GM21723 (cell line): ENCODE measurements around the gene DHX29.
A peak's percentile ranks its signal among the peaks of the same experiment; 100 is the strongest.

Experiments
- ATAC-seq: cut with Tn5 transposase; IDR thresholded peaks from one replicate; pipeline ENCODE4 v1.9.1; 2021; ENCODE audit warnings: mild to moderate bottlenecking, moderate library complexity; ENCODE audit not compliant: unreplicated experiment

DHX29 gene

DNA sequence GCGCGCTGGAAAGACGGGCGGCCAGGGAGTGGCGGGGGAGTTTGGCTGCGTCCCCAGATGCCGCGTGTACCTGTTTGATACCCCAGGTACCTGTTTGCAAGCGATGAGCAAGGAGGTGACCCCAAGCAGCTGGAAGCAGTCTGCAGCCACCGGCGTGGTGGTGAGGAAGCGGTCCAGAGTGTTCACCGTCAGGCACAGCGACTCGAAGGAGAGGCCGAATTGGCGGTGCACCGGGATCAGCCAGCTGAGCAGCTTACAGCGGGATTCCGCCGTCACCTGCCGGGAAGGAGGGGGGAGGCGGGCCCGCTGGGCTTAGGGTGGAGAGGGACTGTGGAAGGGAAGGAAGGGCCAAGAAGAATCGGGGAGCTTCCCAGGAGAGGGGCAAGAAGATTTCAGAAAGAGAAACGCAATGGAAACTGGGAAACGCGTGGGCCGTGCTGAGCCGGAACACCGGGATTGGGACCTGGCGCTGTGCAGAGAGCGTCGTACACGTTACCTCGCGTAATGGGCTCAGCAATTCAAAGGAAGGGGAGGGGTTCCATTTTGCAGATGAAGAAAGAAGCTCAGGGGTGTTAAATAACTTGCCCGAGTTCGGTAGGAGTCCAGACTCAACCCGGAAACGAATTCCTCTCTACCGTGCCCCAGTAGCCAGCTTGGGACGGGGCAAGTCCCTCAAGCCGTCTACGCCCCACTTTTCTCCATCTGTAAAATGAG lies 75.1 kb downstream of the DHX29 start:
- ATAC-seq: peak; percentile 22

DNA sequence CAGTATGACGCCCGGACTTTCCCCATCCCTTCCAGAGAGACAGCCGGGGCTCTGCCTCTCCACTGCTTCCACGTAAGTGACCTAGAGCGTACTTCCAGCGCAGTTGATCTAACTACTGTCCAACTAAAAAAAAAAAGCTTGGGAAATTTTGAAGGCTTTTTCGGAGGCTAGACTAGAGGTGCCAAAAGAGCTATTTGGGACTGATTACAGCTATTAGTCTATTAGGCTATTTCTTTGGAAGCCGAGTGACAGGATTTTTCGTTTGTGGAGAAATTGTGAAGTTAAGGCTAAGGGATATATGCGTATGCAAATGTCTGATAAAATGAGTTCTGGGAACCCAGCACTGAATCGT lies 75.6 kb downstream of the DHX29 start:
- no peak for ATAC-seq

DNA sequence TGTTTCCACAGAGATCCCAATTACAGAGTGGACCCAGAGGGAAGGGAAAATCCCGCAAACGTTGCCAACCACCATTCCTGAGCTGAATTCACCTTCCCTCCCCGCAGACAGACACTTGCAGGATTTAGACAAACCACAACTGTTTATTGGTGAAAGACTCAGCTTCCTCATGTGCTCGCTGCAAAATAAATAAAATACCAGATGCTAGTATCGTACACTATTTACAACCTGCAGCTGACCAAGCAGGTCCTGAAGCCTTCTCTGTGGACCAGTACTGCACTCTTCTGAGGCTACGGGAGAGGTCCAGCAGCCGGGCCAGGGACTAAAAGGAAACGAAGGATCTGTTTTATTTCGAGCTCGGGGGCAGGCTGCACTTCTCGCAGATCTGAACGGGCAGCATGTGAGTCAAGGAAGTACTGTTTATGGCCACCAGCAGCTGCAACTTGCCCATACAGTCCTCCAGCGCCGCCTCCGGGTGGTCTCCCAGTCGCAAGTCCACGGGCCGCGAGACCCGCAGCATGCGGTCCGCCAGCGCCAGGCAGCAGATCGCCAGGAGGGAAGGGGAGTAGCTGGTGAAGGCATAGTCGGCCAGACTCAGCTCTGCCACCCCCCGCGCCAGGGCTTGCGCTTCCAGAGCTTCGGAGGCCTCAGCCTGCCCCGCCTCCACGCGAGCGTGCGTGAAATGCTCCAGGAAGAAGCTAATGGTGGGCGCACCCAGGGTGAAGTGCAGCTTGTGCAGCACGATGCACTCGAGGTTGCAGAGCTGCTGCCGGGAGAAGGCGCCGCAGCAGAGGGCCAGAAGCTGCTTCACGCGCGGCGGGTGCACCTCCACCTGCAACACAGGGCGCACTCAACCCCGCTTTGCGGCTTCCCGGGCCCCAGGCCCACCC lies 76.2 kb downstream of the DHX29 start:
- no peak for ATAC-seq

DNA sequence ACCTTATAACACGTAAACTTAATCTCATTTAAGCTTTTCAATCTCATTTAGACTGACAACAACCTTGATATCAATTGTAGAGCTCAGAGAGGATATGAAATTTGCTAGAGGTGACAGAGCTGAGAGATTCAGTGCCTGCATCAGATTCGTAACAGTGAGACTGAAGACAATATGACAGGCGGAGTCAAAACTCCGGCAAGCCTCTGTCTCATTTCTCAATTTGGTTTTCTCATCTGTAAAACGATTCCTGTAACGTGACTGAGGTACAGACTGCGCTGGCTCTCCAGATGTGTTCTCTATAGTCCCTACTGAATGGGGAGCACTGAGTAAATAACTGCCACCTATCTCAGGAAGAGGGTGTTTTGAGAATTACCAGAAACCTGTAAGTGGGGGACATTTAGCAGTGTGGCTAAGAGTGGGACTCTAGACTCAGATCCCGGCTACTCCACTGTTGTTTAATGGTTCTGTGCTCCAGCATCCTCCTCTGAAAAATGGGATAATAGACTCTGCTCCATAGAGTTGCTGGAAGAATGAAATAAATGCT lies 77.3 kb downstream of the DHX29 start:
- no peak for ATAC-seq

DNA sequence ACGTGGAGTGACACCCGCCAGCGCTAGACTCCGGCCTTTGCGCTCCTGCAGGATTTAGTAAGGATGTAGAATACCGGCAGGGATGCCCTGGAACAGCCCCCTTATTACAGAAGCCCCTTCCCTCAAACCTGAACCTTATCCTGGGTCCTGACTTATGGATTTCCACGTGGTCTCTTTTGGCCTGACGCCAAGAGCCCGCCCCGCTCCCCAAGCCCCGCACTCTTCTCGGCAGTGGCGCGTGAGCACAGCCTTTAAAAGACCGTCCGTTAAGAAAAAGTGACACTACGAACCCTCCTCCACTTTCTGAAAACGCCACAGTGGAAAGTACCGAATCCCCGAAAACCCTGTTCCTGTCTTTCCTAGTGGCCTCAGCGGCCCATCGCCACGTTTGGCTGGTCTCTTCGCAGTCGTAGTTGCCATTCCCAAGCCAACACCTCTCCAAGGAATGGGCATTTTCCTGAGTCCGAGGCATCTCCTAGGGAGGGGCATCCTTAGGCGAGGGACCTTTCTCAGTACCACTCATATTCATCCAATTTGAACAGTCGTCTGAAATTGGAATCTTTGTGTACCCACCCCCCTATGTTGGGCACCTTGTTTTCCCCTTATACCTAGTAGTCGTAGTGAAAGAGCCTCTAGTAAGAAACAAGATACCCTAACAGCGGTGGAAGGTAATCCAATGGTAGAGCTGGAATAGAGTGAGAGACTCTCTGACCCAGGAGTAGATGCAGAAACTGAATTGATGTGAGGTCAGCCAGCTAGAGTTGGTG lies 79.6 kb downstream of the DHX29 start:
- no peak for ATAC-seq

DNA sequence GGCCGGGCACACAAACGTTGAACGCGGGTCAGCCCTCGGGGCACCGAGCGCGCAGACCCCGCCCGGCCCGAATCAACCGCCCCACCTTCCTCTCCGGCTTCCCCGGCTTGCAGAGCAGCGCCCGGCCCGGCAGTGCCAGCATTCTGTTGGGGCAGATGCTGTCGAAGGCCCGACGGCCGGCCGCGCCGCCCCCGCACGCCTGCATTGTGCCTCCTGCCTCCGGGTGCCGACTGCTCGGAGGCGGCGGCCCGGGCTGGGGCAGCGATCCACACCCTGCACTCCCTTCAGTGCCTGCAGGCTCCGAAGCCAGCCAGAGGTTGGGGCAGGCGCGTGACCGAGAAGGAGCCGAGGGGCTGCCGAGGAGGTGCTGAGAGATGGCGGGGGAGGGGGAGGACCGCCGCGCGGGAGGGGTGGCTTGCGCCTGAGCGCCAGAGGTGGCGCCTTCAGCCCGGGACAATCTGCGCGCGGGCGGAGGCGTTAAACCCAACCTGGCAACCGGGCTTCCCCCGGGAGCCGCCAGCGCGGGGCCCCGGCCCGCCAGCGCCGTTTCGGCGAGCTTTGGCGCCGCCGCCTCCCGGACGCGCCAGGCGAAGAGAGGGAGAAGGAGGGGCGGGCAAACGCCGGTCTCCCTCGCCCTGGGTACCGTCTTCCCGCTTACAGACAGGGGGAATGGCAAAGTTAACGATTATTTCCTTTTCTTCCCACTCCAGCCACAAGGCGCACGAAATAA lies 80.4 kb downstream of the DHX29 start, which contains the start of gene MCIDAS:
MCIDAS (minus strand) TSS at position 382 of the 730 bp plus-strand sequence; CDS start at position 205, 177 bp downstream.
- peak; percentile 54 for ATAC-seq

DNA sequence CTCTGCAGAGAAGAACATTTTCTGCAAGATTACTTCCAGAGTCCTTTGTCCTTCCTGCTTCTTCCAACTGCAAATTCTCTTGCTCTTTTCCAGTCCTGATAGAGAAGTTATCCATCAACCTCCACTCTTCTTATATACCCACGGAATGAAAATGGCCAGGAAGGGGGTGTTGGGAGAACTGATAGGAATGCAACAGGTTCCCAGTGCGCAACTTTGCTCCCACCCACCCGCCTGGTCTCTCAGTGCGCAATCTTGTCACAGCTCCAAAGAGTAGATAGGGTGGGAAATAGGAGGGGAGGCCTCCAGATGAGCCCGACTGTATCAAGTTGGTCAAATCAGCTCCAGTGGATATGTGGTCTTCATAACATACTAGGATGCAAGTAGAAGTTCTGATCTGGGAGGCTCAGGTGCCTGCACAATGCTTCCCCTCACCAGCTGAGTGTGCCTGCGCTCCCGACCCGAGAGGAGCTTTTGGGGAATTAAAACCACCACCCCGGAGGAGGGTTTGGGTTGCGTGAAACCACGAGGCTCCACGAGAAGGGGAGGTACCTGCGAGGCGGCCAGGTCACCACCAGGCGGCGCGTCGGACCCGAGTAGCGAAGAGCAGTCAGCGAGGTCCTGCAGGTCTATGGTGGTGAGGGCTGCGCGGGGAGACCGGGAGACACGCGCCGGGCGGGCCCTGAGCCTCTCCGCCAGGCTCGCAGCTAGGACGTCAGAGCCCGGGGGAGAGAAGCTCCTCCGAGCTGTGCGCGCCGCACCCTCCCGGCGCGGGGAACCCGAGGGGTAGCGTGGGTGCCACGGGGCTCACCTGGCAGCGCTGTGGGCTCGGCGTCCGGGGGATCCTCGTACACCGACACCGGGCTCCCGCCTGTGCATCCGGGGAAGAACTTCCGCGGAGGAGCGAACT lies 81.2 kb downstream of the DHX29 start:
- ATAC-seq: peak; percentile 65

DNA sequence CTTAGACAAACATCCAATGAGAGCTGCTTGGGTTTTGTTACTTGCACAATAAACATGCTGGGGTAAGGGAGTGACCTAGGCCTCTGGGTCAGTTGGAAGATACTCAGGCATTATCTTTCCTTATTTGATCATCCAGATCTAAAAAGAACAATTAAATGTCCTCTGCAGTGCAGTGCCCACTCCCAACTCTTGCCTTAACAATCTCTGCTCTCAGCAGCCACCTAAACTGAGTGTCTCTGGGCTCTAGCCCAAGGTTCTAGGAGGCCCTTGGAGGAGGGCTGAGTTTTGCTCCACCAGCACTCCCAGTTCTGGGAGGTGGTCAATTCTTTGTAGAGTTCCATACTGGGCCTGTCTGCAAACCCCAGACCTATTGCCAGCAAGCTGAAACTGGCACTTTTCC lies 82.1 kb downstream of the DHX29 start:
- ATAC-seq: no peak

DNA sequence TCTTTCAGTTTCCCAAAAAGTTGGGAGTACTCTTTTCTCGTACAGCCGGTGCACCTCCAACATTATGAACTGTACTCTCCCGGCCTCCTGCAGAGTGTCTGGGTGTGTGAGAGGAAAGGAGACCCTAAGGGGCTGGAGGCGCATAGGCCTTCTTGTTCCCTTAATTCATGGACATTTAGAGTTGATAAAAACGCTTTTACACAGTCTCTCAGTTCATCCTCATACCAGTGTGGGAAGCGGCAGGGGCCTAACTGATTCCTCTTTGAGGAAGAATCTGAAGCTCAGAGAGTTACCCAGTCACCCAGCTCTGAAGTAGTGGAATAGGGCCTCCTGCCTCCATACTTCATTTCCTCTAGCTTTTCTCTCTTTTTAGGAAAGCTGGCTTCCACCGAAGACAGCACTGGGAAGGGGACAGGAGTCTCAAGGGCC lies 83.7 kb downstream of the DHX29 start:
- no peak for ATAC-seq

DNA sequence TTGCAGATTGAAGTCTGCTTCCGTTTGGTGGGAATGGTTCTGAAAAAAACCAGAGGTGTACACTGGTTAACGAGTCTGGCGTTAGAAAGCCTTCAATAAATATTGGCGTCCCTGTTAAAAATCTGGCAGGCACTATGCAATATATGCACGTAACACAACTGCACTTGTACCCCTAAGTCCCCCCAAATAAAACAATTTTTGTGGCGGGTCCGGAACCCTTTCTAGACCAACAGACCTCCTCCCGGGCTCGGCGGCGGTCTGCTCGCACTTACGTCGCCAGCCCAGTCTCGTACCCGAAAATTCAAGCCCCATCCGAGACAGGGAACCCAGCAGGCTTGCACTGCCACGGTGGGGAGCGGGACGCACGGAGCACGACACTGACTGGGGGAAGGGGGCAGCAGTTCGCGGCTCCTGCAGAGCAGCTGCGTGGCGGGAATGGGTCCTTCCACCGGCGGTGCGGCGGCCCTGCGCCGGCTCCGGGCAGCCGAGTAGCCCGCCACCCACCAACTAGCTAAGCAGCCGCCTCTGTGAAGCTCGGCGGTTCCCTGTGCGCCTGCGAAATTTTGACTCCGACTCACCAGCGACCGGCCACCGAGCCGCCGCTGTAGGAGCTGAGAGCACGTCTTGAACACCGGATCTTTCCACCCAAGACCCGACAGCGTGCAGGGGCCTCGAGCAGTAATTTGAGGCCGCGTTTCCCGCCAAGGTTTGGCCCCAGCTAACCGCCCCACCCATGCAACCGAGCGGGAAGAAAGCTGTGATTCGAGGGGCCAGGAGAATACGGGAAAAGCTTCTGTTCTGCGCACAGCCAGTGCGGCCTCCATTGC lies 84.3 kb downstream of the DHX29 start:
- ATAC-seq: no peak

DNA sequence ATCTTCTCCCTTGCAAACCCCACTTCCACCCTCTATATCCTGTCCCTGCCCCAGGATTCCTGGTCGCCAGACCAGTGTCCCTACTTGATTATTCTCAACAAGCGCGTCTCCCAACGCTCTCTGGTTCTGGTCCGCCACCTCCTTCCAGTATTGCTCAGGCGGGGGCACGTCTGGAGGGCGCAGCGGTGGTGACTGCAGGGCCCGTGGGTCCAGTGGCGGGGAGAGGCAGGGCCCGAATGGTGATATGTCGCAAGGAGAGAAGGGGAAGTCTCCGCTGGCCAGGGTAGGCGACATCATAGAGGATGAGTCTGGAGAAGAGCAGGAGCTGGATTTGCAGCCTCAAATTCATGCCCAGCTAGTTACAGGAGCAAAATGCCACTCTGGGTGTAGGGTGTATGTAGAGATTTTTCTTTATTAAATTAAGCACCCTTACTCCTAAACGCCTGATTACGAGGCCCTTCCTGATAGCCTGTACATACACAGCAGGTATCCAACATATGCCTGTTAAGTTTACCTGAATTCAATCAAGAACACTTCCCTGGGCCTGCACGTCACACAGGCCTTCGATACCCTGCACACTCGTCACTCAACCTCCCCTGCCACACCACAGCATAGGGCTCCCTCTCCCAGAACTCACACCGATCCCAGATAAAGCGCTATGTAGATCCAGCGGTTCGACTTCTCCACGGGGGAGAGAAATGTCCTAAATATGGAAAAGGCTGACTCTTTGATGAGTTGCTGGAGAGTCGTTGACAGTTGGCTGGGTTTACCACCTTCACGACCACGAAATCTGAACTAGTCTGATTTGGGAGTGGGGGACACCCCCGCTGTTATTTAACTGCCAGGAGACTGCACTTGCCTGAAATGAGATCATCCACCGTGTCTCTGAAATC lies 85.2 kb downstream of the DHX29 start:
- no peak for ATAC-seq

DNA sequence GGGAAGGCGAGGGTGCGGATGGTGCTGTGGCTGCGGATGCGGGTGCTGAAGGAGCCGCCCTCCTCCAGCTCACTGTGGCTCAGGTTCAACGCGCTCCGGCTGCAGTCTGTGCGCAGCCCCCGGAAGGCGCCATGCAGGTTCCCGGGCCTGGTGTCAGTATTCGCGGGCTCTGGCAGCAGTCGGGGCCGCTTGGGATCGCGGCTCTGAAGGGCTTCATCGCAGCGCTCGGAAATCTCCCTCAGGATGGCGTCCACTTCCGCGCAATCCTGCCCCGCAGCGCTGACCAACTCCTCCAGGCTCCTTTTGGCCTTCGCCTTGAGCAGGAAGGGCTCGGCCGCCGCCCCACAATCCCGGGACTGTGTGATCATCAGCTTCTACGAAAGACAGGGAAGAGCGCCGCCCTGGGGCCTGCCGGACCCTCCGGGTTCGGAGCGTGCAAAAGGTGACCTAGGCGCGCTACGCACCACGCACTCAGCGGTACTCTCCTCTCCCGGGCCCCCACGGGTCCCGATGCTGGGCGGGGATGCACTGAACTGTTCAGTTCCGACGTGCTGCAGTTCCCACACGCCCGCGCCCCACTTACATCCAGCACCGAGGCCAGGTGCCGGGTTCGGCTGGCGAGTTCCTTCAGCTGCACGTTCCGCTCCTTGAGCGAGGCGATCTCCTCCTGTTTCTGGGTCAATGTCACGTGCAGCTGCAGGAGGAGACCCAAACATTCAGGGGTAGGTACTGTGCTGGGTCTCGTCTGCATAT lies 86.9 kb downstream of the DHX29 start:
- no peak for ATAC-seq

DNA sequence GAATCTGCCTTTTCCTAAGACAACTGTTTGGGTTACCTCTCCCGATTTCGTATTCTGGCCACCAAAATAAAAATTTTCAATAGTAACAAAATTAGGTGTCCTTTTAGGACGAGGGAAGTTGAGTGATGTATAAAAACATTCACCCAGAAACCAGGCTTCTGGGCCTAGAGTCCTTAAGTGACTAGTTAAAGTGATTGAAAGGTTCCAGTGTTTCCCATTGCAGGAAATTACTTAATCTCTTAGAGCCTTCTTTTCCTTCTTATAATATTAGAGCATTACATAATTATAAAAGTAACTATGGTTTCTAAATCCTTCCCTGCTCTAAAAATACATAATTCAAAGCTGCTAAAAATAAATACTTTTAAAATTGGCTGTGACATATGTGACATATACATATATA lies 87.7 kb downstream of the DHX29 start:
- no peak for ATAC-seq

DNA sequence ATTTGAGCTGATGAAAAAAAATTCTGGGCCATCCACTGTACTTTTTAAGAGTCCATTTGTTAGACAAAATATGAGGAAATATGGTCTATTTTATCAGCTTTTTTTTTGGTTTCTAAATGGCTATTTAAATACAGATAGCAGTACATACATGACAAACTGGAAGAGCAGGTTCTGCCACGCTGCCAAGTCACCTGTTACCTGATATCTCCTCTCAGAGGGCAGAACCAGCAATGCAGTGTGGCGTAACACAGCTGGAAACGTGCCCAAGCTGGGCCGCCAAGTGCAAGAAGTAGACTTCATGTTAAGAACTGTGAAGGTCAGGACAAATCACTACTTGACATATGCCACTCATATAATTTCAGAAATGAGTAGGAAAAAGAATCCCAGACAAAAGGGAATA lies 88.5 kb downstream of the DHX29 start:
- ATAC-seq: no peak

DNA sequence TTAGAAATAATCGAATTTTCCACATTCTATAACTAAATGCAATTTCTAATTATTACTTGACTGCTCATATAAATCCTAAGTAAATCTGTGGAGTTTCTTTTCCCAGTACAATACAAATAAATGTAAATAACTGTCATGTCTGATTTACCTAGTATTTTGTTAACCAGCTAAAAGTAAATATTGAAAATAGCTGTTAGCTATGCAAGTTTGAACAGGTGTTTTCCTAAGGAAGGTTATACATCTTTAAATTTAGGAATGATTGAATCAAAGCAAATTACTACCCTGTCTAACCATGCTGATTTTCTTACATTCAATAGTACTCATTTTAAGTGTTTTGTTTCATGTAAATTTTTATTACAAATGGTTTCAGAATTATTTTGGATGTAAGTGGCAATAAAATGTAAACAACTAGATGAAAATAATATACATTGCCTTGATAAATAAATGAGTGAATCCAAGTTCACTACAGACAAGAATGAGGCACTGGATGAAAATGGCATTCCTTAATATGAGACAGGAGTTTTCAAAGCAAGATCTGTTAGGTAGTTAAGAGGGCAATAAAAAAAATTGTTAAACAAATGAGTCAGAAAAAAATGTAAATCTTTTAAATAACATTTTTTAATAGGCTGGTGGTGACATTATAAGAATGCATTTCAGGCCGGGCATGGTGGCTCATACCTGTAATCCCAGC lies 96.2 kb downstream of the DHX29 start:
- no peak for ATAC-seq
